Activated CD4-positive, CD25-positive, alpha-beta regulatory T cell (primary cell): Measurements from ENCODE around the gene ATN1.

ENCODE experiments used
- DNase-seq, 4 experiments: peaks; one replicate each; lab custom pipeline; 2025; lab: John Stamatoyannopoulos, UW

ATN1 gene

DNA sequence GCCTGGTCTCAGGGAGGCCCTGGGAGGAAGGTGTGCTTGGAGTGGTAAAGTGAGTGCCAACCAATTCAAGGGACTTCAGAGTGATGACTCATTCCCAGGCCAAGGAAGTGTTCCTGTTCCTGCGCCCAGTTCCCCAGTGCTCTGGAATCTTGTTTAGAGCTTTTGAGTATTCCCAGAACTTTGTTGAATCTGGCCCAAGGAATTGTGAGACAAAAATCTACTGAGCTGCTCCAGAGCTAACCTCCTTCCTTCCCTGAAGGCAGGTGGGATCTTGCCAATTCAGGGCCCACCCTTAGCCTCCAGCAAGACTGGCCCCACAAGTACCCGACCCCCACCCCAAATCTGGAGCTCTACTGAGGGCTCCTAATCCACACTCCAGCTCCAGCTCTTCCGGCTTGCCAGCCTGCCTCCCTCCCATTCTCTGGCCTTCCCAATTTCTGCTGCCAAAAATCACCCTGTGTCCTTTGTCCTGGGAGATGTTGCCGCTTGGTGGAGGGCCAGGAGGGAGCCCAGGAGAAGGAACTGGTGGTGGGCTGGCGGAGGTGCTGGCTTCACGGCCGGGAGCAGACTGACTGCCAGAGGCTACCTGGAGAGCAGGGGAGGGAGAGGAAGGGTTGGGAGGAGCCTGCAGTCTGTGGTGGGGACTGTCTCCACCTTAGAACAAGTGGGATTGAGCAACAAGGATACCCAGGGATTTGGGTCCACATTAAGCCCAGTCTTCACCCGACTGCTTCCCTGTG, 2.0 kb upstream of the ATN1 start:
- DNase-seq = no peak

DNA sequence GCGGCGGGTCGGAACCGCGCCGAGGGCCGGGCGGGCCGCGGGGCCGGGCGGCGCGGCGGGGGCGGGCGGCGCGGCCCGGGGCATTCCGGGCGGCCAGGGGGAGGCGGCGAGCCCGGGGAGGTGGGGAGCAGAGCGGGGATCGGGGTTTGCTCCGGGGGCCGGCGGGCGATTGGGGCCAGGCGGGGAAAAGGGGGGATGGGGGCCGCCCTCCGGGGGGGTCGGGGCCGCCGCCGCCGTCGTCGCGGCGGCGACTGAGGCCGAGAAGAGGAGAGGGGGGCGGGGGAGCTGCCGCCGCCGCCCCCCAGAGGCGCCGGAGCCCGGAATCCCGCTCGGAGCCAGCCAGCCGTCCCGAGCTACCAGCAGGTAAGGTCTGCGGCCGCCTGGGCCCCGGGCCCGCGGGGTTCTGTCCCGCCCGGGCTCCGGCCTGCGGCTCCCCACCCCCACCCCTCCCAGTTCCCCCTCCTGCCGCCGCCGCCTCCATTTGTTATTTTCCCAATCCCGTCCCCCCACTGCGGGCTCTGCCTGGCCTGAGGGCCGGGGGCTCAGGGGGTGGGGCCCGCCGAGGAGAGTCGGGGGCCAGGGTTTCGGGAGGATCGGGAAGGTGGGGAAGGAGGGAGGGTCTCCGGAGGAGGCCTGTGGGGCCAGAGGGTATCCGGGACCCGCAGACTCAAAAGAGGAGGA, 403 bp downstream of the ATN1 start:
- no peak for DNase-seq

DNA sequence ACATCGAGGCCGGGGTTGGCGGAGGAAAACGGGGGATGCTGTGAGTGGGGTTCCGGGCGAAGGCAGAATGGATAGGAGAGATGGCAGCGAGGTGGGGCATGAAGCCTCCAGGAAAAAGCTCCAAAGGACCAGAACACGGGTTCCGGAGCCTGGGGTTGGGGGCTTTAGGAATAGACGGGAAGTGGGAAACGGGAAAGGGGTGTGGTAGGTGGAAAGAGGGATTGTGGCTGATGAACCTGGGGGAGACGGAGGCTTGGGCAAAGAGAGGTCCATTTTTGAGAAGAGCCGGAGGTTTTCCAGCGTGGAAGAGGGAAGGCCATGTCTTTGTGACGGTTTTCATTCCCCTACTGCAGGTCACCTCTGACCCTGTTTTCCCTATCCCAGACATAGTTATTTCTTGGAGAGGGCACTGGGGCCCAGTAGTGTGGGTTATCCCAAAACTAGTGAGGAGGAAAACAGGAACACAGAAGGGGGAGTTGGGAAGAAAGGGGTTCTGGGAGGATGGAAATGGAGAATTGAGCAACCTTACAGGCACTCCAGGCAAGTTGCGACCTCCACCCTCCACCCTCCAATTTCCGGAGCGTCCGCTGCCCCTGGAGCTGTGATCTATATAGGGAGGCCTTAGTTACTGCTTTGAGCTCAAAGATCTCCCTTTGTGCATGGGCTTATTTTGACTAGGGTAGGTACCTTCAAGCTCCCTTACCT, 1.1 kb downstream of the ATN1 start:
- DNase-seq = no peak

DNA sequence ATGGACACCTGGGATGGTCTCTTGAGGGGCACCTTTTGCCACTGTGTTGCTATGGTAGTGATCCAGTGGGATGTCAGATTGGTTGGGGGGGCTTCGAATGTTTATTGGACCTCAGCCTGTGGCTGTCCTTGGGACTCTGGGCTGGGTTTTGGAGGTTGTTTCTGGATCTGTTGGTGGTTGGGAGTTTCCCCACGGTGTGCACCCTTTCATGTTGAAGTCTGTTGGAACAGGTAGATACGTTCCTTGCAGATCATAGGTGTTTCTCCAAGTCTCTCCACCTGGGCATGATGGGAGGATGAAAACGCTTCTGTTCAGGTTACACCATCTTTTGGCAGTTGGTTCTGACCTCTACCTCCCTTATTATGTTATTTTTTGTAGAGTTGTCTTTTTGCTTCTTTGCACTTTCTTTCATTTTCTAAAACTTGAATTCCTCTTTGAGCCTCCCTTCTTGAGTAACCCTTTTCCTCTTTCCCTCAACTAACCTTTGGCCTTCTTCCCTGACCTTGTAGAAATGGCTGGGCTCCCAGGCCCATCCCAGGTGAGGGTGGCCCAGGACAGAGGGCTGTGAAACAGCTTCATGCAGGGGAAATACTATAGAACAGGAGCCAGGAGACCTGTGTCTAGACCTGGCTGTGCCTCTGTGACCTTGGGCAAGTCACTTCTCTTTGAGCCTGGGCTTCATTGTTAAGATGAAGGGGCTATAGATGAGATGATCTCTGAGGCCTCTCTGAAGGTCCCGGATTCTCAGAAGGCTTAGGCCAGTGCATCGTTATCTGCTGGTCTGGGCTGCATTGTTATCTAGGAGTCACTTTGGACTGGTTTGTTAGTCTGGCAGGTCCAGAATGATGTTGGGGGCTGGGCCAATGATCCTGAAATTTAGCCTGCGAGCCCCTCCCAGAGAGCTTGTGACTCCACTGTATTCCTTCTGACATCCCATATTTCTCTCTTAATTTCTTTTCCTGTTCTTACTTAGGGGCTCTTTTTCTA, 2.0 kb downstream of the ATN1 start:
- no peak for DNase-seq

DNA sequence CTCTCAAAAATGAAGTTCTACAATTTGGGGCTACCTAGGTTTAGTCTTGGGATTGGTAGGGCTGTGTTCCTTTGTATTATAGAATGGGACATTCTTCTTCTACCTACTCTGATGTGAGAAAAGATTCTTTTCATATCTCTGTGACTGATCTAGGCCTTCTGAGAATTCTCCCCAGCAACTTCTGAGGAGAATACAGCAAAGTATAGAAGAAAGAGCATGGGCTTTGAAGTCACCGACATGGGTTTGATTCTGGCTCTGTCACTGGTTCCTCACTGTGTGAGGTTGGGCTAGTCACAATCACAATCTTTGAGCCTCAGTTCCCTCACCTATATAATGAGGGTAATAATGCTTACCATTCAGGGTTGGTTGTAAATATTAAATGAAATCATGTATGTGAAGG, 5.0 kb downstream of the ATN1 start:
- no peak for DNase-seq

DNA sequence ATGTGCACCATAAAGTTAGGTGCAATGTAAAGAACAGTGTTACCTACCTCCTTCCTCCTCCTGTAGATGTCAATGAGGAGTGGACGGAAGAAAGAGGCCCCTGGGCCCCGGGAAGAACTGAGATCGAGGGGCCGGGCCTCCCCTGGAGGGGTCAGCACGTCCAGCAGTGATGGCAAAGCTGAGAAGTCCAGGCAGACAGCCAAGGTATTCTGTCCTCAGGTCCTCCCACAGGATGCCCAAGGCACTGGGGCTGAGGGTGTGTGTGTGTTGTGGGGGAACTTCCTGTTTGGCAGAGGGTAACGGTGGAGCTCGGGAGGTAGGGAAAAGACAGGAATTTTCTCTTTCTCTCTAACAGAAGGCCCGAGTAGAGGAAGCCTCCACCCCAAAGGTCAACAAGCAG, 6.4 kb downstream of the ATN1 start:
- no peak for DNase-seq

DNA sequence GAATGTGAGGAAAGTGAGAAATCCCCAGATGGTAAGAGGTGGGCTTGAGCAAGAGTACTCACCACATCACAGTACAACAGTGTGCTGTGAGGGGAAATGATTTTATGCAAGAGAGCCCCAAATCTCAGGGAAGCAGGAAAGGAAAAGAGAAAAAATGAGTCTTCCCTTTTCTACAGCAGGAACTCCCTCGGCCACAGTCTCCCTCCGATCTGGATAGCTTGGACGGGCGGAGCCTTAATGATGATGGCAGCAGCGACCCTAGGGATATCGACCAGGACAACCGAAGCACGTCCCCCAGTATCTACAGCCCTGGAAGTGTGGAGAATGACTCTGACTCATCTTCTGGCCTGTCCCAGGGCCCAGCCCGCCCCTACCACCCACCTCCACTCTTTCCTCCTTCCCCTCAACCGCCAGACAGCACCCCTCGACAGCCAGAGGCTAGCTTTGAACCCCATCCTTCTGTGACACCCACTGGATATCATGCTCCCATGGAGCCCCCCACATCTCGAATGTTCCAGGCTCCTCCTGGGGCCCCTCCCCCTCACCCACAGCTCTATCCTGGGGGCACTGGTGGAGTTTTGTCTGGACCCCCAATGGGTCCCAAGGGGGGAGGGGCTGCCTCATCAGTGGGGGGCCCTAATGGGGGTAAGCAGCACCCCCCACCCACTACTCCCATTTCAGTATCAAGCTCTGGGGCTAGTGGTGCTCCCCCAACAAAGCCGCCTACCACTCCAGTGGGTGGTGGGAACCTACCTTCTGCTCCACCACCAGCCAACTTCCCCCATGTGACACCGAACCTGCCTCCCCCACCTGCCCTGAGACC, 7.8 kb downstream of the ATN1 start:
- DNase-seq = no peak

DNA sequence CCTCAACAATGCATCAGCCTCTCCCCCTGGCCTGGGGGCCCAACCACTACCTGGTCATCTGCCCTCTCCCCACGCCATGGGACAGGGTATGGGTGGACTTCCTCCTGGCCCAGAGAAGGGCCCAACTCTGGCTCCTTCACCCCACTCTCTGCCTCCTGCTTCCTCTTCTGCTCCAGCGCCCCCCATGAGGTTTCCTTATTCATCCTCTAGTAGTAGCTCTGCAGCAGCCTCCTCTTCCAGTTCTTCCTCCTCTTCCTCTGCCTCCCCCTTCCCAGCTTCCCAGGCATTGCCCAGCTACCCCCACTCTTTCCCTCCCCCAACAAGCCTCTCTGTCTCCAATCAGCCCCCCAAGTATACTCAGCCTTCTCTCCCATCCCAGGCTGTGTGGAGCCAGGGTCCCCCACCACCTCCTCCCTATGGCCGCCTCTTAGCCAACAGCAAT, 8.5 kb downstream of the ATN1 start:
- DNase-seq = no peak

DNA sequence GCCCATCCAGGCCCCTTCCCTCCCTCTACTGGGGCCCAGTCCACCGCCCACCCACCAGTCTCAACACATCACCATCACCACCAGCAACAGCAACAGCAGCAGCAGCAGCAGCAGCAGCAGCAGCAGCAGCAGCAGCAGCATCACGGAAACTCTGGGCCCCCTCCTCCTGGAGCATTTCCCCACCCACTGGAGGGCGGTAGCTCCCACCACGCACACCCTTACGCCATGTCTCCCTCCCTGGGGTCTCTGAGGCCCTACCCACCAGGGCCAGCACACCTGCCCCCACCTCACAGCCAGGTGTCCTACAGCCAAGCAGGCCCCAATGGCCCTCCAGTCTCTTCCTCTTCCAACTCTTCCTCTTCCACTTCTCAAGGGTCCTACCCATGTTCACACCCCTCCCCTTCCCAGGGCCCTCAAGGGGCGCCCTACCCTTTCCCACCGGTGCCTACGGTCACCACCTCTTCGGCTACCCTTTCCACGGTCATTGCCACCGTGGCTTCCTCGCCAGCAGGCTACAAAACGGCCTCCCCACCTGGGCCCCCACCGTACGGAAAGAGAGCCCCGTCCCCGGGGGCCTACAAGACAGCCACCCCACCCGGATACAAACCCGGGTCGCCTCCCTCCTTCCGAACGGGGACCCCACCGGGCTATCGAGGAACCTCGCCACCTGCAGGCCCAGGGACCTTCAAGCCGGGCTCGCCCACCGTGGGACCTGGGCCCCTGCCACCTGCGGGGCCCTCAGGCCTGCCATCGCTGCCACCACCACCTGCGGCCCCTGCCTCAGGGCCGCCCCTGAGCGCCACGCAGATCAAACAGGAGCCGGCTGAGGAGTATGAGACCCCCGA, 9.1 kb downstream of the ATN1 start:
- no peak for DNase-seq

DNA sequence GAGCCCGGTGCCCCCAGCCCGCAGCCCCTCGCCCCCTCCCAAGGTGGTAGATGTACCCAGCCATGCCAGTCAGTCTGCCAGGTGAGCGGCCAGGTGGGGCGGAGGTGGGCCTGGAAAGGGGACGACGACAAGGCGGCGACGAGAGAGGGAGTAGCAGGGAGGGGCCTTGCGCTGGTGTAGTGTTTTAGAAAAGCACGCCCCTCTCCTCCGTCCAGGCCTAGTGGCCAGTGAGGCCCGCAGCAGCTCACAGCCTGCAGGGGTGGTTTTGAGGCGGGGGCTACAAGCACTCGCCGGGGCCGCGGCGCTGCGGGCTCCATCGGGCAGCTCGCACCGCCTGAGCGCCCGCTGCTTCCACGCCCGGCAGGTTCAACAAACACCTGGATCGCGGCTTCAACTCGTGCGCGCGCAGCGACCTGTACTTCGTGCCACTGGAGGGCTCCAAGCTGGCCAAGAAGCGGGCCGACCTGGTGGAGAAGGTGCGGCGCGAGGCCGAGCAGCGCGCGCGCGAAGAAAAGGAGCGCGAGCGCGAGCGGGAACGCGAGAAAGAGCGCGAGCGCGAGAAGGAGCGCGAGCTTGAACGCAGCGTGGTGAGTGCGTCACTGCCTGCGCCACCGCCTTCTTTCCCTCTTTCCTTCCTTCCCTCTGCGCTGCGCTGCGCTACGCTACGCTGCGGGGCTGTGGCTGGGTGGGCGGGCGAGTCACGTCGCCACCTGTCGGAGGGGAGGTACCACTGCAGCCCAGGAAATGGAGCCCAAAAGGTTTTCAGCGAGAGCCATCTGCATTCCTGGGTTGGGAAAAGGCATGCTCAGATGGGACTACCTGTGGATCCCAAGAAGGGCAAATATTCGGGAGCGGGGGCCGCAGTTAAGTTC, 10.0 kb downstream of the ATN1 start:
- peak; percentile 70 to 86 (median 82) for DNase-seq

DNA sequence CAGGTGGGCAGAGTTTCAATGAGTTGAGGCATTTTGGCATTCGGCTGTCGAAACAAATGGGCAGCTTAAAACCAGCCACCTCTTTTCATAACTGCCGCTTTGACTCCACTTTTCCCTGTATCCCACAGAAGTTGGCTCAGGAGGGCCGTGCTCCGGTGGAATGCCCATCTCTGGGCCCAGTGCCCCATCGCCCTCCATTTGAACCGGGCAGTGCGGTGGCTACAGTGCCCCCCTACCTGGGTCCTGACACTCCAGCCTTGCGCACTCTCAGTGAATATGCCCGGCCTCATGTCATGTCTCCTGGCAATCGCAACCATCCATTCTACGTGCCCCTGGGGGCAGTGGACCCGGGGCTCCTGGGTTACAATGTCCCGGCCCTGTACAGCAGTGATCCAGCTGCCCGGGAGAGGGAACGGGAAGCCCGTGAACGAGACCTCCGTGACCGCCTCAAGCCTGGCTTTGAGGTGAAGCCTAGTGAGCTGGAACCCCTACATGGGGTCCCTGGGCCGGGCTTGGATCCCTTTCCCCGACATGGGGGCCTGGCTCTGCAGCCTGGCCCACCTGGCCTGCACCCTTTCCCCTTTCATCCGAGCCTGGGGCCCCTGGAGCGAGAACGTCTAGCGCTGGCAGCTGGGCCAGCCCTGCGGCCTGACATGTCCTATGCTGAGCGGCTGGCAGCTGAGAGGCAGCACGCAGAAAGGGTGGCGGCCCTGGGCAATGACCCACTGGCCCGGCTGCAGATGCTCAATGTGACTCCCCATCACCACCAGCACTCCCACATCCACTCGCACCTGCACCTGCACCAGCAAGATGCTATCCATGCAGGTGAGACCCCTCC, 10.8 kb downstream of the ATN1 start:
- DNase-seq = no peak

DNA sequence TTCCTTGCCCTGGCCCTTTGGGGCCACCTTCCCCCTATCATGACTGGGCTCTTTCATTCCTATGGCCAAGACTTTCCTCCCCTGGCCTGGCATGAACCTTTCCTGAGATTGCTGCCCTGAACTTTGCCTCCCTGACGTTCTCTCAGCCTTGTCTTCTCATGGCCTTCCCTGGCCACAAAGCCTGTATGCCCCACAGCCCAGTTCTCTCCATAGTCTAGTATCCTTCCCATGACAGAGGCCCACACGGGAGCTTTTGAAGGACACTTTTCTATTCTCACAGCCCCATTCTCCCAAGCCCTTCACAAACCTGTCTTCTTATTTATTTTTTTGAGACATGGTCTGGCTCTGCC, 11.4 kb downstream of the ATN1 start:
- no peak for DNase-seq

DNA sequence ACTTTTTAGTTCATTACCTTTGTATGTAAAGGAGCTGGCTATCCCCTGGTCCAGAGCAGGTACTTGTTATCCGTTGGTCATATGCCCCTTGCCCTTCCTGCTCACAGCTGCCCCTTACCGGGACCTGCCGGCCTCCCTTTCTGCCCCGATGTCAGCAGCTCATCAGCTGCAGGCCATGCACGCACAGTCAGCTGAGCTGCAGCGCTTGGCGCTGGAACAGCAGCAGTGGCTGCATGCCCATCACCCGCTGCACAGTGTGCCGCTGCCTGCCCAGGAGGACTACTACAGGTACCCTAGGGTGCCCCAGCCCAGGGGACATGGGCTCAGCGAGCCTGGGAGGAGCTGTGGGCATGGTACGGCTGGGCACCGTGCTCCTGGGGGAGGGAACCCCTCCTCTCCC, 13.5 kb downstream of the ATN1 start:
- no peak for DNase-seq

DNA sequence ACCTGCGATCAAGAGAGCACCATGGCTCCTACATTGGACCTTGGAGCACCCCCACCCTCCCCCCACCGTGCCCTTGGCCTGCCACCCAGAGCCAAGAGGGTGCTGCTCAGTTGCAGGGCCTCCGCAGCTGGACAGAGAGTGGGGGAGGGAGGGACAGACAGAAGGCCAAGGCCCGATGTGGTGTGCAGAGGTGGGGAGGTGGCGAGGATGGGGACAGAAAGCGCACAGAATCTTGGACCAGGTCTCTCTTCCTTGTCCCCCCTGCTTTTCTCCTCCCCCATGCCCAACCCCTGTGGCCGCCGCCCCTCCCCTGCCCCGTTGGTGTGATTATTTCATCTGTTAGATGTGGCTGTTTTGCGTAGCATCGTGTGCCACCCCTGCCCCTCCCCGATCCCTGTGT, 14.0 kb downstream of the ATN1 start:
- DNase-seq = no peak

DNA sequence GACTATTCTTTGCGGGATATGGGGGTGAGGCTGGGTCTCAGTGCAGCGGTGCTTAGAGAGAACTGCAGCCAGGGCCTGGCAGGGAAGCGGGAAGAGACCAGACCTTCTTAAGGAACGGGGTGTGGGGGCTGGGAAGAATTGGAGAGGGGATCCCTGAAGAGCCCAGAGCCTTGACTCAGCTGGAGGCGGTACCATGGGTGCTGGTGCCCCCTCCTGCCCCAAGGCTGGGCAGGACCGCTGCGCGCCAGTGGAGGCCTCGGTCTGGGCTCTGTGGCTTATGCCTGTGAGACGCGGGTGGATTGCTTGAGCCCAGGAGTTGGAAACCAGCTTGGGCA, 14.5 kb downstream of the ATN1 start:
- no peak for DNase-seq

DNA sequence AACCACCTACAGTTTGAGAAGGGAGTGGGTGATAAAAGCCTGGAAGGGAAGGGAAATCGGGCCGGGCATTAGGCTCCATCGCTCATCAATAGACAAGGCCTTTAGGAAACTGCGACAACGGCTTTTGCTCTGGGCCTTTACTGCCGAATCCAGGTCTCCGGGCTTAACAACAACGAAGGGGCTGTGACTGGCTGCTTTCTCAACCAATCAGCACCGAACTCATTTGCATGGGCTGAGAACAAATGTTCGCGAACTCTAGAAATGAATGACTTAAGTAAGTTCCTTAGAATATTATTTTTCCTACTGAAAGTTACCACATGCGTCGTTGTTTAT, 15.6 kb downstream of the ATN1 start:
- peak; percentile 33 to 61 (median 52) for DNase-seq

DNA sequence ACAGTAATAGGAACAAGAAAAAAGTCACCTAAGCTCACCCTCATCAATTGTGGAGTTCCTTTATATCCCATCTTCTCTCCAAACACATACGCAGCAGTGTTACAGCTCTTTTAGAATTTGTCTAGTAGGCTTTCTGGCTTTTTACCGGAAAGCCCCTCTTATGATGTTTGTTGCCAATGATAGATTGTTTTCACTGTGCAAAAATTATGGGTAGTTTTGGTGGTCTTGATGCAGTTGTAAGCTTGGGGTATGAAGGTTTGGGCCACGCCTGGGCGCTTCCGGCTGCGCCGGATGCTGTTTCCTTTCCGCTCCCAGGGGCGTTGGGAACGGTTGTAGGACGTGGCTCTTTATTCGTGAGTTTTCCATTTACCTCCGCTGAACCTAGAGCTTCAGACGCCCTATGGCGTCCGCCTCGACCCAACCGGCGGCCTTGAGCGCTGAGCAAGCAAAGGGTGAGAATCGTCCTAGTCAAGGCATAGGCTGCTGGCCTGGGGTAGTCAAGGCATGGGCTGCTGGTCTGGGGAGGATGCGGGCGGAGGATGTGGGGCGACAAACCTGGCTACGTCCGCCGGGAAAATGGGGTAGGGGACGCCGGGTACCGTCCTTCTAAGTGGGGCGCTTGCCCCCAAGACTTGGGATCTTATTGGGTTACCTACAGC, 16.1 kb downstream of the ATN1 start, which contains the start of the genes C12orf57 and RNU7-1:
TSS of gene C12orf57 (plus strand) at position 301 of the 659 bp plus-strand sequence. CDS start at position 401, 100 bp downstream.
TSS of gene RNU7-1 (plus strand) at position 95 of the 659 bp plus-strand sequence.
- DNase-seq = peak; percentile 34 to 75 (median 54)
